Stimulated activated CD4-positive, alpha-beta T cell treated with anti-CD3 and anti-CD28 coated beads, Interleukin-12 subunit alpha, Interleukin-12 subunit beta, amount 100 ng/mL, for 4 hours (primary cell): ENCODE data around the gene NOC2L.

Source experiments
- DNase-seq: peaks from one replicate; pipeline ENCODE4 v3.0.0-alpha.2; 2020

NOC2L gene

DNA sequence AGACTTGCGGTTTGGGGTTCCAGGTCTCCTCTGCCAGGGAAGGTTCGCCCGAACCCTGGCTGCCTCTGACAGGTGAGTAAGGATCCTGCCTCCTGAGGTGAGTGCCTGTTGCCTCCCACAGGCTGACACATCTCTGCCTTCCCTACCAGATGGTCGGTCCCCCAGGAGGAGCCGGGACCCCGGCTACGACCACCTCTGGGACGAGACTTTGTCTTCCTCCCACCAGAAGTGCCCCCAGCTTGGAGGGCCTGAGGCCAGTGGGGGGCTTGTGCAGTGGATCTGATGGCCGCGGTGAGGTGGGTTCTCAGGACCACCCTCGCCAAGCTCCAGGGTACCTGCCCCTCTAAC, 15.2 kb upstream of the NOC2L start:
- DNase-seq, result no peak

DNA sequence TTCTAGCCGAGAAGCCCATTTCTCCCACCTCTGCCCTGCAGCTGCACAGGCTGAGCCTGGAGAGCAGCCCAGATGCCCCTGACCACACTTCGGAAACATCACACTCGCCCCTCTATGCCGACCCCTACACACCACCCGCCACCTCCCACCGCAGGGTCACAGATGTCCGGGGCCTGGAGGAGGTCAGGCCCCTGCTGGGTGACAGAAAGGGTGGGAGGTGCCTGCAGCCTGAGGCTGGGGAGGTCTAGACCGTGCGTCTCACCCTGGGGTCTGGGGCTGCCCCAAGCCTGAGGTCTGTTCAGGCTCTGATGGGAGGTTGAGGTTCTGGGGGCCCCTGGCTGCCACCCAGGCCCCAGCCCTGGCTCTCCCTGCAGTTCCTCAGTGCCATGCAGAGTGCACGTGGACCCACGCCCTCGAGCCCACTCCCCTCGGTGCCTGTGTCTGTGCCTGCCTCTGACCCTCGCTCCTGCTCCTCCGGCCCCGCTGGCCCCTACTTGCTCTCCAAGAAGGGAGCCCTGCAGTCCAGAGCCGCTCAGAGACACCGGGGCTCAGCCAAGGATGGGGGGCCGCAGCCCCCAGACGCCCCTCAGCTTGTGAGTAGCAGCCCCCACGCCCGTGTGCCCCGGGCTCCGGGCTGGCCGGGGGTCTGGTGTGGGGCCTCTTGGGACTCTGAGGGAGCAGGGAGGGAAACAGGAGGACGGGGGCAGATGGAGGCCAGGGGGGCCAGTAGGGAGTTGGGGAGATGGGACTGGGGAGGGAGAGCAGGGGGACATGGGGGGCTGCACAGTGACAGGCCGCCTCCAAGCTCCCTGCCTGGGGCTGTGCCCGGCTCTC, 14.6 kb upstream of the NOC2L start:
- DNase-seq, result no peak

DNA sequence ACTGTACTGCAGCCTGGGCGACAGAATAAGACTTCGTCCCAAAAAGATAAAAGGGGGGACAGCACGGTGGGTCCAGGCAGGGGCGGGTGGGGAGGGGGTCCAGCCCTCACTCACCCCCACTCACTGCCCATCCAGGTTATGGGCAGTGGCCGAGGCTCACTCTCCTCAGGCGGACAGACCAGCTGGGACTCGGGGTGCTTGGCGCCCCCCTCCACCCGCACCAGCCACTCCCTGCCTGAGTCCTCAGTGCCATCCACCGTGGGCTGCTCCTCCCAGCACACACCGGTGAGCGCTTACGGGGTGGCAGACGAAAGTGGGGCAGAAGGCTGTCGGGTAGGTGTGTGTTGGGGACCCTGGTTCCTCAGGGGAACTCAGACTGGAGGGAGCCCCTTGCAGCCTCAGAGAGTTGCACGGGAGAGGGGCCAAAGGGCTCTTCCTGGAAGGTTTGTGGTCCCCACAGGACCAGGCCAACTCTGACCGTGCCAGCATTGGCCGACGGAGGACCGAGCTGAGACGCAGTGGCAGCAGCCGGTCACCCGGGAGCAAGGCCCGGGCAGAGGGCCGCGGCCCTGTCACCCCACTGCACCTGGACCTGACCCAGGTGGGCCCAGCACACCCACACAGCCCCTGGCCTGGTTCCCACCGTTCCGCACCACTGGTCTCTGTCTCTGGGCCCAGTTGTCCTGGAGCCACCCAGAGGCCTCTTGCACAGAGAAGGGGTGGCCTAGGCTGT, 13.8 kb upstream of the NOC2L start:
- no peak for DNase-seq

DNA sequence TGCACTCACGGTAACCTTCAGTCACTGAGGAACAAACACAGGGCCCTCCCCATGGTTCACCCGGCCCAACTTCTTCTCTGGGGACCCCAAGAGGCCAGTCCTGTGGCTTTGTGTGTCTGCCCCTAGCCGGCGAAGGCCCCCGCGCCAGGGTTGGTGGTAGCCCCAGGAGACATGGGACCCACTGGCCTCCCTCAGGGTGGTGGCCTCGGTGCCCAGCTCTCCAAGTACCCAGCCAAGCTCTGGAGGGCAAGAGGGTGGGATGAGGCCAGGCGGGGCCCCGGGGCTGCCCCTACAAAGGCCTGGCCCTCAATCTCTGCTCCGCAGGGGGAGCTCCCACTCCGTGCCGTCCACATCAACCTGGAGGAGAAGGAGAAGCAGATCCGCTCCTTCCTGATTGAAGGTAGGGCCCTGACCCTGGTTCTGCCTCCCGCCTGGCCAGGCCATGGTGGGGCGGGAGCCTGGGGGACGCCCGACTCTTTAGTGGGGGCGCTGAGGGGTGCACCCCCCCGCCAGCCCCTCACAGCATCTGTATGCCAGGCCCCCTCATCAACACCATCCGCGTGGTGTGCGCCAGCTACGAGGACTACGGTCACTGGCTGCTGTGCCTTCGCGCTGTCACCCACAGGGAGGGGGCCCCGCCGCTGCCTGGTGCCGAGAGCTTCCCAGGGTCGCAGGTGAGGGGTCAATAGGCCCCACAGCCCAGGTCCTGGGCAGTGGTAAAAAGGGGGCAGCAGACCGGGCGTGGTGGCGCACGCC, 12.9 kb upstream of the NOC2L start:
- DNase-seq, result no peak

DNA sequence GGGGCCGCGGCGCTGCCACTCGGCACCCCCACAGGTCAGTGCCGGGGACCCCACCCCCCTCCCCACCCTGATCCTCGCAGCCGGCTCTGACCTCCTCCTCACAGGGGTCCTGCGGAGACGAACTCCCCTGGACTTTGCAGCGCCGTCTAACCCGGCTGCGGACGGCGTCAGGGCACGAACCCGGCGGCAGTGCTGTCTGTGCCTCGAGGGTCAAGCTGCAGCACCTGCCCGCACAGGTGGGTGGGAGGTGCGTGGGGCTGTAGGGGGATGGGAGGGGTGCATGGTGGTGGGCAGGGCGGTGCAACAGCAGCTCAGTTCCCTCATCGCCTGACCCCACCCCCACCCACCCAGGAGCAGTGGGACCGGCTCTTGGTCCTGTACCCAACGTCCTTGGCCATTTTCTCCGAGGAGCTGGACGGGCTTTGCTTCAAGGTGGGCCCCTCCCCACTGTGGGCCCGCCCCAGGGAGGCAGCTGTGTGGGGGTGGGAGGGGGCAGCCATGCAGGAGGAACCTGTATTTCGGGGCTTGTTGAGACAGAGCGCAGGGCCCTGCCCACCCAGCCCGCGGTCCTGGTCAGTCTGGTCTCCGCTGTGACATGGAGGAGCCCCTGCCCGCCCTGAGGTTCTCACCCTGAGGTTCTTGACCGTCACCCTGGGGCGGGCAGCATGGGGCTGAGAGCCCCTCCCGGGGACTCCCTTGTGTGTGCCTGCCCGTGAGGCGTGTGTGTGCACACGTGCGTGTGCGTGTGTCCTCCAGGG, 12.1 kb upstream of the NOC2L start:
- no peak for DNase-seq

DNA sequence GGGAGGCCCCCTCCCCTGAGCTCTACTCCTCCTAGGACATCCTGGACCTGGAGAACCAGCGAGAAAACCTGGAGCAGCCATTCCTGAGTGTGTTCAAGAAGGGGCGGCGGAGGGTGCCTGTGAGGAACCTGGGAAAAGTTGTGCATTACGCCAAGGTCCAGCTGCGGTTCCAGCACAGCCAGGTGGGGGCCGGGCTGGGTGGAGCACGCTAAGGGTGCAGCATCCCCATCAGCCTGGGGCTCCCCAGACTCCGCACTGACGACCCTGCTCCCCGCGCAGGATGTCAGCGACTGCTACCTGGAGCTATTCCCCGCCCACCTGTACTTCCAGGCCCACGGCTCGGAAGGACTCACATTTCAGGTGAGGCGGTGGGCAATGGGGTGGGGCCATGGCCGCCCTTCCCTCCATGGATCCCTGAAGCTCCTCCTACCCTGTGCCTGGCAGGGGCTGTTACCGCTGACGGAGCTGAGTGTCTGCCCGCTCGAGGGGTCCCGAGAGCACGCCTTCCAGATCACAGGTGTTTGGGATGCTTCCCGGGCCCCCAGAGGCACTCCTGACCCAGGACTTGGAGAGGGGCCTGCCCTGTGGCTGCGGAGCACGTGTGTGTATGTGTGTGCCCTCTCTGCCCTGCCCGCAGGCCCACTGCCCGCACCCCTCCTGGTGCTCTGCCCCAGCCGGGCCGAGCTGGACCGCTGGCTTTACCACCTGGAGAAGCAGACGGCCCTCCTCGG, 11.4 kb upstream of the NOC2L start:
- DNase-seq, result no peak

DNA sequence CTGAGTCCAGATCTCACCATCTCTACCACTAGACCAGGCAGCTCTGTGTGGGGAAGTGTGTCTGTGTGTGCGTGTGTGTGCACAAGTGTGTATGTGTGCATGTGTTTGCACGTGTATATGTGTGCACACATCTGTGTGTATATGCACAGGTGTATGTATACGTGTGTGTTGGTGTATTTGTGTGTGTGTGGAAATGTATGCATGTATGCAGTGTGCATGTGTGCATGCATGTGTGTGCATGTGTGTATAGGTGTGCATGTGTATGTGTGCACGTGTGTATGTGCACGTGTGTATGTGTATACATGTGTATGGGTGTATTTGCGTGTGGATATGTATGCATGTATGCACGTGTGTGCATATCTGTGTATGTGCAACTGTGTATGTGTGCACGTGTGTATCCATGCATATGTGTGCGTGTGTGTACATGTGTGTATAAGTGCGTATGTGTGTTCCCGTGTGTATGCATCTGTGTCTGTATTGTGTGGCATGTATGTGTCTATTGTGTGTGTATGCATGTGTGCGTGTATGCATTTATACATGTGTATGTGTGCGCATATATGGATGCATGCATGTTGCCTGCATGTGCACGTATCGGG, 10.3 kb upstream of the NOC2L start:
- DNase-seq, result no peak

DNA sequence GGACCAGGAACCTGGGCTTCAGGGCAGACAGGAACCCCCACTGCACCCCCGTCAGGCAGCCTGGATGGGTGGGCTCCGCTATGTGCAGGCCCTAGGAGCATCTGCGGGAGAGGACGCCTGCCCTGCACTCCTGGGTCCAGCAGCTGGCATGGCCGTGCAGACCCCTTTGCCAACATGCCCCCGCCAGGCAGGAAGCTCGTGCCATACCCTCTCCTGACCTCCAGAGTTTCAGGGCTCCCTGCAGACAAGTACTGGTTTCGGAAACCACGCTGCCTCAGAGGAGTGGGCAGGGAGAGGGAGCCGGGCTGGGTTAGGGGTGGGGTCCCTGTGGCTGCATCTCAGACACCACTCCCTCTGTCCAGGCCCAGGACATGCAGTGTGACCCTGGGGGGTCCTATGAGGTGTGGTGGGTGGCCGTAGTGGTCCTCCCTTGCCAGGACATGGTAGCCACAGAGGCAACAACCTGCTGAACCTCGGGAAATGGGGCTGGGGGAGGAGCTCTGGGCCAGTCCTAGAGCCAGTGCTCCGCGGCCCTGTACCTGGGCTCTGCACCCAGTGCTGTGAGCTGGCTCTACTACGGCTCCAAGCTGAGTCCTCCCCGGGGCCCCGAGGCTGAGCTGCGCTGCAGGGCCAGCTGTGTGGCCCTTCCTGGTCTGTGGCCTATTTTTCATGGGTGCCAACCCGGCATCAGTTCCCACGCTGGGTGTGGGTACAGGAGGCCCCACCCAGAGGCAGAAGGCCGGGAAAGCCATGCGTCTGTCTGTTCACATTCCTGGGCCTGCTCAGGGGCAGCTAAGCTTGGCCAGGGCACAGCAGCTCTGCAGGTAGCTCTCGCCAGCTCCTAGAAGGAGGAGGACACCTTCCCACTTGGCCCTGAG, 8.6 kb upstream of the NOC2L start:
- no peak for DNase-seq

DNA sequence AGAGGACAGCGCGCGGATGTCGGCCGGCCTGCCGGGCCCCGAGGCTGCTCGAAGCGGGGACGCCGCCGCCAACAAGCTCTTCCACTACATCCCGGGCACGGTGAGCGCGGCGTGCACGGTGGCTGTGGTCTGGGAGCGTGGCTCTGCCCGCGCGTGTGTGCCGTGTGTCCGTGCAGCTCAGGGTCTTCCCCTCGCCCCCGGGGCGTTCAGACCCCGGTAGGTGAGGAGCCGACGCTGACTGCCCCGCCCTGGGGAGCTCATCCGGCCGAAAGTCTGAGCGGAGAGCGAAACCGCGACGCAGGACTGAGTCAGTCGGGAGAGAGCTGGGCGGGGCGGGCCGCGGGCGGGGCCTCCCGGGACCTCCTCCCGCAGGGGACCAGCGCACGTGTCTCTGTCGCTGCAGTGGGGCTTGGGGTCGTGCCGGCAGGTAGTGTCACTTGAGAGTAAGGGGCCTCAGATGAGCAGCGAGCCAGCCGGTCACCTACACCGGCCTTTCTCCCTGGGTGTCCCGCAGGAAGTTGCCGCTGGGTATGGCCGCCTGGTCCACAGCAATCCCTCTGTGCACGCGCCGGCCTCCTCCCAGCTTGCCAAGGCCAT, 7.7 kb upstream of the NOC2L start:
- peak; percentile 87 for DNase-seq

DNA sequence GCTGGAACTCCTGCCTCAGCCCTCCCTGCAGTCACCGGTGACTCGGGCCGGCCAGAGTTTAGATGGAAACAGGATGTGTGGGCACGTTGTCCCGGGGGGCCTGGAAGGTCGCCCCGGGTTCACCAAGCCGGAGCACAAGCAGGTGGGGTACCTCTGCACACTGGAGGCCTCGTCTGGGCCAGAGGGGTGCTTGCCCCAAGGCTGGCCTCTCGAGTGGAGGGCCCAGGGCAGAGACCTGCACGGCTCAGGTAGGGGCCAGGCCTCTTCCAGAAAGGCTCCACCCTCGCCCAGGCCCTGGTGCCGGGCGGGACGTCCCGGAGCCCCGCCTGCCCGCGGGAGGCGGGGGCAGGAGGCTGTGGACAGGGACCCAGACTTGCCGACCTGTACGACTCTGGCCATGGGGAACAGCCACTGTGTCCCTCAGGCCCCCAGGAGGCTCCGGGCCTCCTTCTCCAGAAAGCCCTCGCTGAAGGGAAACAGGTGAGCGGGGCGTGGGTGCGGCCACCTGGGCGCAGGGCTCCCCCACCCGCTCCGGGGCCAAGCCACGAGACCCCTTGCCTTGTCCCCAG, 7.2 kb upstream of the NOC2L start, which contains the start of gene PLEKHN1:
Gene PLEKHN1, plus strand, starts transcription at position 348 of the 569 bp plus-strand sequence. Its CDS starts 50 bp downstream, at position 398.
- peak; percentile 22 for DNase-seq

DNA sequence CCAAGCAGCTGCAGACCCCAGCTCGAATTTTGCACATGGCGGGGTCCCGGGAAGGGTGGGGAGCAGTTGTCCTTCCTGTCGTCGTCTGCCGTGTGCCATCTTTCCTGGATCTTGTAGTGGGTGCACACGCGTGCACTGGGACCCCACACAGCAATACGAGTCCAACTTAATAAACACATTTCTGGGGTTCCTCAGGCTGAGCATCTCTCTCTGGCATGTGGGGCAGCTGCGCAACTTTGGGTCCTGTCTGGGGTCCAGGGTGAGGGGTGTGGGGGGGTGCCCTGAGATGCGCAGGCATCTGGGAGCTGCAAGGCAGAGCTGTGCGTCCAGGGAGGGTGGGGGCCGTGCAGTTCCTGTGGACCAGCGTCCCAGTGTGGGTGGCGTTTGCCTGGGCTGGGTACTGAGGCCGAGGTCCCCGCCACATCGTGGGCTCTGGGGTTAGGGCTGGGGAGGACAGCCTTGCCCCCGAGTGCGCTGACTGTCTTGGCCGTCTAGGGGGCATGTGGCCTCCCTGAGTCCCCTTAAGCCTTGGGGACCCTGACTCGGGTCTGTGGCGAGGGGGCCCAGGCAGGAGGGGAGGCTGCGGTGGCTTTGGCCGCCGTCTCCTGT, 6.6 kb upstream of the NOC2L start:
- no peak for DNase-seq

DNA sequence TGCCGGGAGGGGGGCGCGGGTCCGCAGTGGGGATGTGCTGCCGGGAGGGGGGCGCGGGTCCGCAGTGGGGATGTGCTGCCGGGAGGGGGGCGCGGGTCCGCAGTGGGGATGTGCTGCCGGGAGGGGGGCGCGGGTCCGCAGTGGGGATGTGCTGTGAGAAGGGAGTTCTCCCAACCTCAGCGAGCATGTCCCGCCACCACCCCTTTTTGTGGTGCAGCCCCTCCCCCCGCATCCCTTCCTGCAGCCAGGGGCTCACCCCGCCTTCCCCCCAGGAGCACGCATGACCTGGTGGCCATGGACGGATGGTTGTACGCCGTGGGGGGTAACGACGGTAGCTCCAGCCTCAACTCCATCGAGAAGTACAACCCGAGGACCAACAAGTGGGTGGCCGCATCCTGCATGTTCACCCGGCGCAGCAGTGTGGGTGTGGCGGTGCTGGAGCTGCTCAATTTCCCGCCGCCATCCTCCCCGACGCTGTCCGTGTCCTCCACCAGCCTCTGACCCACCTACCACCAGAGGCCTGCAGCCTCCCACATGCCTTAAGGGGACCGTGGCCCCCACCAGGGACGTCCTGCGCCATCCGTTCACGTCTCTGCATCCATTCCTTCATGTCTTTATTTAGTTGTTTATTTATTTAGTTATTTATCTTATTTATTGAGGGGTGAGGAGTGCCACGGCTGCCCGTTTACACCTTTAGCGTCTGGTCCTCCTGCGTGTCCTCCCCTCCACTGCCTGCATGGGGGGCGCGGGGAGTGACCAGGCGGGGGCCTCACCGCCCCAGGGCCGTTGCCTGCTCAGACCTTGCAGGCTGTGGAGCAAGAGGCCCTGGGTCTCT, 5.9 kb upstream of the NOC2L start:
- no peak for DNase-seq

DNA sequence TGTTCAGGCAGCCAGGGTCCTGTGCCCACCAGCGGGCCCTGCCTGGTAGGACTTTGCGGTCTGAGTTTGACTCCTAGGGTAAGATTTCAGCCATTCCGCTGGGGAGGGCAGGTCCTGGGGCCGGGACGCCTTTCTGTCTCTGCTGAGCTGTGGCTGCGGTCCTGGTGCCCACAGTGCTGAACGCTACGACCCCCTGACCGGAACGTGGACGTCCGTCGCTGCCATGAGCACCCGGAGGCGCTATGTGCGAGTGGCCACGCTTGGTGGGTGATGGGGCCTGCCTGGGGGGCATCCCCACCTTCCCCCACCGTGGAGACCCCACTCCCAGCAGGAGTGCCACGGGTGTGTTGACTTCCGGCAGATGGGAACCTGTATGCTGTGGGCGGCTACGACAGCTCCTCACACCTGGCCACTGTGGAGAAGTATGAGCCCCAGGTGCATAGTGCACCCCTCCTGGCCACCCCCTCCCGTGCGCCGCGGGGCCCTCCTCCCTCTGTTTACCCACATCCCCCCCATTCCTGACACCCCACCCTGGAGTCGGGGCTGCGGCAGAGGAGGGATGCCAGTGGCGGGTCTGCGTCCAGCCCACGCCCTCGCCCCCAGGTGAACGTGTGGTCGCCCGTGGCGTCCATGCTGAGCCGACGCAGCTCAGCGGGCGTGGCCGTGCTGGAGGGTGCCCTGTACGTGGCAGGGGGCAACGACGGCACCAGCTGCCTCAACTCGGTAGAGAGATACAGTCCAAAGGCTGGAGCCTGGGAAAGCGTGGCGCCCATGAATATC, 4.9 kb upstream of the NOC2L start:
- no peak for DNase-seq

DNA sequence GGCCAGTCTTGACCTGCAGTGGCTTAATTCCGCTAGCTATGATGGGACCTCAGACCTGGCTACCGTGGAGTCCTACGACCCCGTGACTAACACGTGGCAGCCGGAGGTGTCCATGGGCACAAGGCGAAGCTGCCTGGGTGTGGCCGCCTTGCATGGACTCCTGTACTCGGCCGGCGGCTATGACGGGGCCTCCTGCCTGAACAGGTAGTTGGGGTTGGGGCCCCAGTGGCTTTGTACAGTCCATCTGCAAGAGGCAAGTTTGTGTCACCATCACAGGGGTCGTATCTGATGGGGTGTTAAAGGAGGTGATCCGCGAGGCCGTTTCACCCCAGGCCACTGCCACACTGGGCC, 4.2 kb upstream of the NOC2L start:
- no peak for DNase-seq

DNA sequence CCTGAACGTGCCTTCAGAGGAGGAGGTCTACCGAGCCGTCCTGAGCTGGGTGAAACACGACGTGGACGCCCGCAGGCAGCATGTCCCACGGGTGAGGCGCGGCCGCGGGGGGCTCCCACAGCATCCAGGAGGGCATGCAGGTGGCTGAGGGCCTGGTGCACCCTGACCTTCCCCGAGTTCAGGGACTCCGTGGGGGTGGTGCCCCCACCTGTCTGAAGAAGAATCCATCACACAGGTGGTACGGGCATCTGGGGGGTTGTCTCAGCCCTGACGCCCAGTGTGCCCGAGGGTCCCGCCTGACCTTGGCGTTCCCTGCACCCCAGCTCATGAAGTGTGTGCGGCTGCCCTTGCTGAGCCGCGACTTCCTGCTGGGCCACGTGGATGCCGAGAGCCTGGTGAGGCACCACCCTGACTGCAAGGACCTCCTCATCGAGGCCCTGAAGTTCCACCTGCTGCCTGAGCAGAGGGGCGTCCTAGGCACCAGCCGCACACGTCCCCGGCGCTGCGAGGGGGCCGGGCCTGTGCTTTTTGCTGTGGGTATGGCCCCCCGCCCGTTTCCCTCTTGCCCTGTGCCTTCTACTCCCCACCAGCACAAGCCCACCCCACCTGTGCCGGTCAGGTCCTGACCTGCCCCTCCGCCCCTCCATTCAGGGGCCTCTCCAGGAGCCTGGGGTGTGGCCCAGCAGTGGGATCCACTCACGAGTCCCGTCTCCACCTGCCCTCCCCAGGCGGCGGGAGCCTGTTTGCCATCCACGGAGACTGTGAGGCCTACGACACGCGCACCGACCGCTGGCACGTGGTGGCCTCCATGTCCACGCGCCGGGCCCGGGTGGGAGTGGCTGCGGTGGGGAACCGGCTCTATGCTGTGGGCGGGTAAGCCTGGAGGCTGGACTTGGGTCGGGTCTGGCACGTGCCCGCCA, 3.6 kb upstream of the NOC2L start:
- no peak for DNase-seq

DNA sequence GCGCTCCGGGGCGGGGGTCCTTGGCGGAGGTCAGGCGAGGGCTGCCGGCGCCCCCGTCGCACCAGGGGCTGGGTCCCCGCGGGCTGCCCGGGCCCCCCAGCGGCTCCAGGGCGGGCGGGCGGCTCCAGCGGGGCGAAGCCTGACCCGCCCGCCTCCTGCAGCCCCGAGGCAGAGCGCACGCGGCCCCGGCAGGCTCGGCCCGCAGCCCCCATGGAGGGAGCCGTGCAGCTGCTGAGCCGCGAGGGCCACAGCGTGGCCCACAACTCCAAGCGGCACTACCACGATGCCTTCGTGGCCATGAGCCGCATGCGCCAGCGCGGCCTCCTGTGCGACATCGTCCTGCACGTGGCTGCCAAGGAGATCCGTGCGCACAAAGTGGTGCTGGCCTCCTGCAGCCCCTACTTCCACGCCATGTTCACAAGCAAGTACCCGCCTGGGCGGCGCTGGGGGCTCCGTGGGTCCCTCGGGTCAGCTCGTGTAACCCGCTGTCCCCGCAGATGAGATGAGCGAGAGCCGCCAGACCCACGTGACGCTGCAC, 2.1 kb upstream of the NOC2L start:
- DNase-seq, result no peak
